D721Med (cell line): ENCODE results near the gene TAPT1.

Experiments used
- DNase-seq: peaks from one replicate; pipeline ENCODE4 v3.0.0; 2011; ENCODE audit warnings: low spot score; ENCODE audit not compliant: insufficient read length
- FAIRE-seq: peaks from 2 replicates; lab custom pipeline; 2011; peaks lifted over from hg19 to GRCh38; lab: Jason Lieb, UNC
- TF ChIP-seq, protein P1 (sequence below): IDR thresholded peaks from 2 replicates; pipeline ENCODE4 v1.5.1; 2012; ENCODE audit warnings: mild to moderate bottlenecking, control low read depth; ENCODE audit not compliant: insufficient read depth; ENCODE audit errors: missing control alignments

The TAPT1 gene

GRCh38 chr4:16186986-16187385 lies 39.3 kb downstream of the TAPT1 start:
- TF ChIP-seq, protein P1, sequence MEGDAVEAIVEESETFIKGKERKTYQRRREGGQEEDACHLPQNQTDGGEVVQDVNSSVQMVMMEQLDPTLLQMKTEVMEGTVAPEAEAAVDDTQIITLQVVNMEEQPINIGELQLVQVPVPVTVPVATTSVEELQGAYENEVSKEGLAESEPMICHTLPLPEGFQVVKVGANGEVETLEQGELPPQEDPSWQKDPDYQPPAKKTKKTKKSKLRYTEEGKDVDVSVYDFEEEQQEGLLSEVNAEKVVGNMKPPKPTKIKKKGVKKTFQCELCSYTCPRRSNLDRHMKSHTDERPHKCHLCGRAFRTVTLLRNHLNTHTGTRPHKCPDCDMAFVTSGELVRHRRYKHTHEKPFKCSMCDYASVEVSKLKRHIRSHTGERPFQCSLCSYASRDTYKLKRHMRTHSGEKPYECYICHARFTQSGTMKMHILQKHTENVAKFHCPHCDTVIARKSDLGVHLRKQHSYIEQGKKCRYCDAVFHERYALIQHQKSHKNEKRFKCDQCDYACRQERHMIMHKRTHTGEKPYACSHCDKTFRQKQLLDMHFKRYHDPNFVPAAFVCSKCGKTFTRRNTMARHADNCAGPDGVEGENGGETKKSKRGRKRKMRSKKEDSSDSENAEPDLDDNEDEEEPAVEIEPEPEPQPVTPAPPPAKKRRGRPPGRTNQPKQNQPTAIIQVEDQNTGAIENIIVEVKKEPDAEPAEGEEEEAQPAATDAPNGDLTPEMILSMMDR = no peak
- DNase-seq (no peak), FAIRE-seq (no peak)

DNA sequence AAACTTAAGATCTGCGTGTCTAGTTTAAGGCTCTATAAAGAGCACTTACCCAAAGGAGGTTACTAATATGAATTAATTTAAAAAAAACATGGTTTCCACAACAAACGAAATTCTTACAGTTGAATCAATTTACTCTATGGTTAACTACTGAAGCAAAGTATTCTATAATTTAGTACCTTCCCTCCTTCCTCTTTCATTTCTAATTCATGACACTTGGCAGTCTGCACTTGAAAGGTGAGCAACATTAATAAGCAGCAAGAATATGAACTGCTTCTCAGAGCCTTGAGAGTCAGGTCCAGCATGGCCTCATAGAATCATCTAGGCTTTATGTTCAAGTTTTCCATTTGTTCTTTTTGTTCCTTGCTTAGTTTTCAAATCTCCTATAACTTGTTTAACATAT lies 42.7 kb downstream of the TAPT1 start:
- DNase-seq (no peak), FAIRE-seq (no peak)
- TF ChIP-seq, protein P1 = no peak

GRCh38 chr4:16176621-16177020 lies 49.6 kb downstream of the TAPT1 start:
- FAIRE-seq (peak; percentile 95), DNase-seq (no peak)
- TF ChIP-seq, protein P1 = no peak

DNA sequence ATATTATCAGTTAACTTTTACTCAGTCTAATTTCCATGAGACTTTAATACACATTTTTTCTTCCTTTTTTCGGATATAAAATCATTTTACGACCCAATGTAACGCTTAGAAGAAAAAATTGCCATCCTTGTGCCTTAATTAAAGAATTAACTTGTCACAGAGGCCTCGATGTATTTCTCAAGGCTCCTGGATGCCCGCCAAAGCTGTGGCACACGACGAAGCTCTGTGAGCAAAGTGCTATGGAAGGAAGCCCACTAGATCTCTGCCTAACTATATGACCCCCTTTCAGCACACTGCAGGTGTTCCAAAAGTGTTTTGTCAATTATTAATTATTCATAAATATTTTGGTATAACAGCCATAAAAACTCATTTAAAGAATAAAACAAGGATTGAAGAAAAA lies 54.4 kb downstream of the TAPT1 start:
- TF ChIP-seq, protein P1 = no peak
- FAIRE-seq (peak; percentile 11), DNase-seq (no peak)

- TF ChIP-seq, protein P1 = no peak
- DNase-seq (no peak), FAIRE-seq (no peak)
Measured at GRCh38 chr4:16169490-16169889, 56.8 kb downstream of the TAPT1 start.

GRCh38 chr4:16168710-16169388 lies 57.4 kb downstream of the TAPT1 start:
- FAIRE-seq (no peak), DNase-seq (no peak)
- TF ChIP-seq, protein P1 = no peak

- TF ChIP-seq, protein P1 = no peak
- DNase-seq = no peak
- no peak for FAIRE-seq
Measured at GRCh38 chr4:16168144-16168543, 58.1 kb downstream of the TAPT1 start.
